Measurements from ENCODE around the gene CNOT11.
A peak's percentile ranks its signal among the peaks of the same experiment; 100 is the strongest.
"Not testable (repeated sequence)": the region's sequence is repeated elsewhere in the genome, so short reads cannot be mapped to it uniquely, and the experiment has no call there.

CNOT11 gene
- long read RNA-seq, donor 1, transcript CNOT11-201 (7 exons, 2,599 nt) = major isoform, 18 of 51 reads
- long read RNA-seq, donor 1, partial matches to known transcripts = 30 of 51 reads
- long read RNA-seq, donor 1, other reads (novel, unspliced or antisense) = 0 of 51 reads
- long read RNA-seq, donor 2, partial matches to known transcripts = 11 of 14 reads
- long read RNA-seq, donor 2, other reads (novel, unspliced or antisense) = 0 of 14 reads
- long read RNA-seq, donor 3, transcript CNOT11-201 (7 exons, 2,599 nt) = major isoform, 7 of 17 reads
- long read RNA-seq, donor 3, partial matches to known transcripts = 0 of 17 reads
- long read RNA-seq, donor 3, other reads (novel, unspliced or antisense) = 10 of 17 reads
- long read RNA-seq, donor 4, transcript CNOT11-201 (7 exons, 2,599 nt) = major isoform, 6 of 40 reads
- long read RNA-seq, donor 4, partial matches to known transcripts = 34 of 40 reads
- long read RNA-seq, donor 4, other reads (novel, unspliced or antisense) = 0 of 40 reads
- long read RNA-seq, donor 5, transcript CNOT11-201 (7 exons, 2,599 nt) = major isoform, 19 of 43 reads
- long read RNA-seq, donor 5, partial matches to known transcripts = 0 of 43 reads
- long read RNA-seq, donor 5, other reads (novel, unspliced or antisense) = 23 of 43 reads
- long read RNA-seq, donor 6, transcript CNOT11-201 (7 exons, 2,599 nt) = major isoform, 13 of 27 reads
- long read RNA-seq, donor 6, partial matches to known transcripts = 14 of 27 reads
- long read RNA-seq, donor 6, other reads (novel, unspliced or antisense) = 0 of 27 reads
- long read RNA-seq, donor 7, transcript CNOT11-201 (7 exons, 2,599 nt) = major isoform, 13 of 32 reads
- long read RNA-seq, donor 7, partial matches to known transcripts = 18 of 32 reads
- long read RNA-seq, donor 7, other reads (novel, unspliced or antisense) = 0 of 32 reads
- long read RNA-seq, donor 8, transcript CNOT11-201 (7 exons, 2,599 nt) = major isoform, 21 of 21 reads
- long read RNA-seq, donor 8, partial matches to known transcripts = 0 of 21 reads
- long read RNA-seq, donor 8, other reads (novel, unspliced or antisense) = 0 of 21 reads

DNA sequence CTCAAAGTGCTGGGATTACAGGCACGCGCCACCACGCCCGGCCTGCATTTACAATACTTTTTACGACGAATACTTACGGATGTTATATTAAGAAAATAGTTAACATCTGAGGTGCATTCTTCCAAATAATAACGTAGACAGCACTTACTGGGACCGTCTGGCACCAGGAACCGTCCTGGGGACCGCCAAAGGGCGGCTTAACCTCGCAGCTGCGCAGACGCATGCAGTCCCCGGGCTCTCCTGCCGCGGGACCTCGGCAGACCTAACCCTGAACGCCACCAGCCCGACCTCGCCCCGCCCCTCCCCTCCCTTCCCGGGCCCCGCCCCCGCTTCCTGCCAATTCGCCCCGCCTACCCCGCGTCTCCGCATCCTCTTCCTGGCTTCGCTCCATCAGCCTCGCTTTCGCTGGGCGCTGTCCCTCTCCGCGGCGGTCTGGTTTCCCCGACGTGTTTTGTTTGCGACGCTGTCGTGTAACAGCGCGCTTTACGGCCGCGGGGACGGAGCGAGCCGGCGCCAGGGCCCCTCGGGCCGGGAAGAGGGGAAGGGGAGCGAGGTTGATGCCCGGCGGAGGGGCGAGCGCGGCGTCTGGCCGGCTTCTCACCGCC lies at the start of gene CNOT11:
CNOT11 (plus strand) TSS at position 479 of the 605 bp plus-strand sequence; CDS start at position 558, 79 bp downstream.
- peak; percentile 92 for DNase-seq

DNA sequence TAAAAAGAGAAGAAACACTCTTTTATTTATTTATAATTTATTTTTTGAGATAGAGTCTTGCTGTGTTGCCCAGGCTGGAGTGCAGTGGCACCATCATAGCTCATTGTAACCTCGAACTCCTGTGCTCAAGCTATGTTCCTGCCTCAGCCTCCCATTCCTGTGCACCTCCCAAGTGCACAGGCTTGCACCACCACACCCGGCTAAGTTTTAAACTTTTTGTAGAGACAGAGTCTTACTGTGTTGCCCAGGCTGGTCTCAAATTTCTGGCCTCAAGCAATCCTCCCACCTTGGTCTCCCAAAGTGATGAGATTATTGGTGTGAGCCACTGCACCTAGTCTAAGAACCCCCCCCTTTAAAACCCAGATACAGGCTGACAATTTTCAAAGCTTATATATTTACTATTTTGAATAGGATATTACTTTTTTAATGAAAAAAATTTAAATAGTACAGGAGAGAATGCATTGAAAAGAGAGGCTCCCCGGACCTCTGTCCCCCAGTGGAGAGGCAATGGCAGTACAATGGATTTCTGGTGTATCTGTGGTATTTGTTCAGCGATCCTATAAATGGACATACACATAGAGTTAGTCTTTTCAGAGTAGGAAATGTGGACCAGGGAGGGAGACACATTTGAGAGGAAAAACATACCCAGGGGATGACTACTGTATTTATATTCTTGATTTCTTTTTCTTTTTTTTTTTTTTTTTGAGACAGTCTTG lies 48.1 kb upstream of the CNOT11 start:
- no peak for DNase-seq

DNA sequence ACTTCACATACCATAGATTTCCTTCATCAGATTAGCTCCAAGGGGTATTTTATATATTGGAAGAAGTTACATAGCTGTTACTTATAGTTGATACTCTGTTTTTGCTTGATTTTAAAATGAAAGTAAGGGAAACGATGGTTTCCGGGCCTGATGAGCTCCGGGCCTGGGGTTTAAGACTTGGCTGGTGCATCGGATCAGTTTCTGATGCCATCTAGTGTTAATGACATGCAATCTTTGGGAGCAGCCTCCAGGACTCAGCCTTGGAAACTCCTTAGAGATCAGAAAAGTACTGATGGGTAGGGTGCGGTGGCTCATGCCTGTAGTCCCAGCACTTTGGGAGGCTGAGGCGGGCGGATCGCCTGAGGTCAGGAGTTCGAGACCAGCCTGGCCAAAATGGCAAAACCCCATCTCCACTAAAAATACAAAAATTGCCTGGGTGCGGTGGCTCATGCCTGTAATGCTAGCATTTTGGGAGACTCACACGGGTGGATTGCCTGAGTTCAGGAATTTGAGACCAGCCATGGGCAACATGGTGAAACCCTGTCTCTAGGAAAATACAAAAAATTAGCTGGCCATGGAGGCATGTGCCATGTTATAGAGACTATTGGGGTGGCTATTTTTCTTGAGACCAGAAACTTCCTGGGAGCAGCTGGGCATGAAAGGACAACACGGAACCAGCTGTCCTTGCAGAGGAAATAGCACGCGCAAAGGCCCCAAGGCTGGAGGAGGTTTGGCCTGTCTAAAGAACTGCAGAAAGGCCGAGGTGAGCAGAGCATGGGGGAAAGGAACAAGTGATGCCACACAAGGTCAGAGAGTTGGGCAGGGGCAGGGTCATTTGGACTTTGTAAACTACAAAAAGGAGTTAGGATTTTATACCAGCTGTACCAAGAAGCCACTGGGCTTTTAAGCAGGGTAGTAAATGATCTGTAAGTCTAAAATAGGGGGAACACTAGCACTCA lies 46.9 kb upstream of the CNOT11 start:
- DNase-seq = no peak

DNA sequence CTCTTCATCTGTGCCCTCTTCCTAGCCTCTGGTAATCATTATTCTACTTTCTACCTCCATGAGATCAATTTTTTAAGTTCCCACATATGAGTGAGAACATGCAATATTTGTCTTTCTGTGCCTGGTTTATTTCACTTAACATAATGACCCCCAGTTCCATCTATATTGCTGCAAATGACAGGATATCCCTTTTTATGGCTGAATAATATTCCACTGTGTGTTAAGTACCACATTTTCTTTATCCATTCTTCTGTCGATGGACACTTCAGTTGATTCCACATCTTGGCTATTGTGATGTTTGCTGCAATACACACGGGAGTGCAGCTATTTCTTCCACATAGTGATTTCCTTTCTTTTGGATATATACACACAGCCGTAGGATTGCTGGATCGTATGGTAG lies 43.9 kb upstream of the CNOT11 start:
- no peak for DNase-seq

DNA sequence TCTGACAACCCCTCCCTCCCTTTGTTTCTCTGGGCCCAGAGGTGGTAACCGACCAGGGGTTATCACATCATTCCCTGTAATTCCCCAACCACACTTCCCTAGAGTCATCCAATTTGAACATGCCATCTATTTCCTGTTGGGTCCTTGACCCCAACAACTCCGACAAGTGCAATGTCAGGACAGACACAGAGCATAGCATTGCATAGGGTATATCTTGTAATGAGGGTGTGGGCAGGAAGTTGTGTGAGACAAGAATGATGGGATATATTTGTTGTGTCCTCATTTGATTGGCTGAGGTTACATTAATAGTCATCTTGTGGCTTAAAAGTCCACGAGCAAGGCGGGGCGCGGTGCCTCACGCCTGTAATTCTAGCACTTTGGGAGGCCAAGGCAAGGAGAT lies 33.4 kb upstream of the CNOT11 start:
- DNase-seq = no peak

DNA sequence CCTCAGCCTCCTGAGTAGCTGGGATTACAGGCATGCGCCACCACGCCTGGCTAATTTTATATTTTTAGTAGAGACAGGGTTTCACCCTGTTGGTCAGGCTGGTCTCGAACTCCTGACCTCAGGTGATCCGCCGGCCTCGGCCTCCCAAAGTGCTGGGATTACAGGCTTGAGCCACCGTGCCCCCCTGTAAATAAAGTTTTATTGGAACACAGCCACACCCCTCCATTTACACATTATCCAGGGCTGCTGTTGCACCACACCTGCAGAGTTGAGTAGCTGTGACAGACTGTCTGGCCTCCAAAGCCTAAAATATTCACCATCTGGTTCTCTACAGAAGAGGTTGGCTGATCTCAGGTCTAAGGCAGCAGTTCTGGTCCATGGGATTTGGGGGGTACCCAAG lies 32.6 kb upstream of the CNOT11 start:
- DNase-seq = not testable (repeated sequence)

DNA sequence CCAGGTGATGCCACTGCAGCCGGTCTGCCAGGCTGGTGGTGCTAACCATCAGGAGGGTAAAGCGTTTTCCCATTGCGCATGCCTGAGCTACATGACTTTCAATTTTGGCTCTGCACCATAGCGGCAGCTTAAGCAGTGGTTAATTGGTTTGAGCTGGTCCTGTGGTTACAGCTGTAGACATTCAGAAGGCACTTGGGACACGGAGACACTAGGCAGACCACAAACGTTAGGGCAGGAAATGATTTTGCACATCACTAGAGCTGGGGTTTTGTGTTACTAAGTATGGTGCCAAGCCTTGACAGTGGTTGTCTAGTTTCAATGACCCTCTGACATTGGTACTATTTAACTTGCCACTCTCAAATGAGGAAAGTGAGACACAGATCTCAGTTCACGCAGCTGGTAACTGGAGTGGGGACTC lies 28.9 kb upstream of the CNOT11 start:
- DNase-seq = no peak

DNA sequence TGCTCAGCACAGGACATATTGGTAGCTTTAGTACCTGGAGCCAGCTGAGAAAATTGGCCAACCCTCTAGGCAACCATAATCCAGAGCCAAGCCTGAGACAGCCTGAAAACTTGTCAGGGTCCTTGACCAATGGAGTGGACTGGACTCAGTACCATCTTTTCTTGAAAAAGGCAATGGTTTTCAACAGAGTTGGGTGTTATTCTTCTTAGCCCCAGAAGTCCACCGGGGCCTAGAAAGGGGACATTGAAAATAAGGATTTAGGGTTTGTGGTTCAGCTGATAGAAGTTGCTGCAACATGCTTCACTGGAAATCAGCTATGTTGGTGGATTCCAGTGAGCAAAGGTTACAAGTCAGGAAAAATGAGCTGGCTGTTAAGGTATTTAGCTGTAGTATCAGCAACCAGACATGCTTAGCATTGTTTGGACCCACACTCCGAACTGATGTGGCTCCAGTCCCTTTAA lies 22.1 kb upstream of the CNOT11 start:
- no peak for DNase-seq

DNA sequence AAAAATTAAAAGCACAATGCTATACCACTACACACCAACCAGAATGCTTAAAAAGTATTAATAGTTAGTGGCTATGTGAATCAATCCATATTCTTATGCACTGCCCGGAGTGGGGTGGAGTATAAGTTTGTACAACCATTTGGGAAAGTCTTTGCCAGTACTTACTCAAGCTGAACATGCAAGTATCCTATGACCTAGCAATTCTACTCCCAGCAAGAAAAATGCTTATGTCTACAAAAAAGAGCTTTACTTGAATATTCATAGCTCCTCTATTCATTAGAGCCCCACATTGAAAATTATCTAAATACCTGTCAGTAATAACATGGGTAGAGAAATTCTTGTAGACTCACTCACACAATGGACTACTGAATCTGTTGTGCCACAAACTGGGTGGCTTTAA lies 21.4 kb upstream of the CNOT11 start:
- DNase-seq = no peak

DNA sequence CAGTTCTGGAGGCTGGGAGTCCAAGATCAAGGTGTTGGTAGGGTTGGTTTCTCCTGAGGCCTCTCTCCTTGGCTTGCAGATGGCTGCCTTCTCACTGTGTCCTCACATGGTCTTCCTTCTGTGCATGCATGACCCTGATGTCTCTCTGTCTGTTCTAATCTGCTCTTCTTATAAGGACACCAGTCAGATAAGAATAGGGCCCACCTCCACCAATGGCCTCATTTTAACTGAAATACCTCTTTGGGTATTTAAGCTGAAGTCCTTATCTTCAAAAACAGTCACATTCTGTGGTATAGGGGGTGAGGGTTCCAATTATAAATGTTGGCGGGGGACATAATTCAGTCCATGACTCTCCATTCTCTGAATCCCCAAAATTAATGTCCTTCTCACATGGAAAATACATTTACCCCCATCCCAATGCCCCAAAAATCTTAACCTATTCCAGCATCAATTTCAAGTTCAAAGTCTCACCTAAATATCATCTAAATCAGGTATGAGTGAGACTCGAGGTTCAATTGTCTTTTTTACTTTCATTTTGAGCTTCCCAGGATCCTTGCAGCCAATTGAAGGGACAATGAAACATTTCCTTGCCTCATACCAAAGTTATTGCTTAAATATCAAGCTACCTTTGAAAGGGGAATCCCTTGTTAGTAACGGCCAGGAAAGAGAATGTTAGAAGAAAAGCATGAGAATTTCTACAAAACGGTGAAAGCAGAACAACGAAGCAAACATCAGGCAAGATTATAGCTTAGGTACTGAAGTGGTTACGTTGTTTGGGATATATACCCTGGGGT lies 20.6 kb upstream of the CNOT11 start:
- no peak for DNase-seq

DNA sequence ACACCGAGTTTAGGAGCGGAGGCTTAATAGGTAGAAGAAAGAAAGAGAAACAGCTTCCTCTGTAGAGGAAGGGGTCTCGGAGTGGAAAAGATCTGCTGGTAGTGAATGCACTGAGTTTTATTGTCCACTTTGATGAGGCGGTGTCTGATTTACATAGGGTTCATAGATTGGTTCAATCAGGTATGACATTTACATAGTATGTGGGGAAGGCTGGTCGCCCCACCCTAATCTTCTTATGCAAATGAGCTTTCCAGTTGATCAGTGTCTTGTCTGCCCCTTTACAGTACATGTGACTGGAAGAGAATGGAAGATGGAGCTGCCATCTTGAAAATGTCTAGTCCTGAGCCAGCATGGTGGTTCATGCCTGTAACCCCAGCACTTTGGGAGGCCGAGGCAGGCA lies 19.9 kb upstream of the CNOT11 start:
- no peak for DNase-seq

DNA sequence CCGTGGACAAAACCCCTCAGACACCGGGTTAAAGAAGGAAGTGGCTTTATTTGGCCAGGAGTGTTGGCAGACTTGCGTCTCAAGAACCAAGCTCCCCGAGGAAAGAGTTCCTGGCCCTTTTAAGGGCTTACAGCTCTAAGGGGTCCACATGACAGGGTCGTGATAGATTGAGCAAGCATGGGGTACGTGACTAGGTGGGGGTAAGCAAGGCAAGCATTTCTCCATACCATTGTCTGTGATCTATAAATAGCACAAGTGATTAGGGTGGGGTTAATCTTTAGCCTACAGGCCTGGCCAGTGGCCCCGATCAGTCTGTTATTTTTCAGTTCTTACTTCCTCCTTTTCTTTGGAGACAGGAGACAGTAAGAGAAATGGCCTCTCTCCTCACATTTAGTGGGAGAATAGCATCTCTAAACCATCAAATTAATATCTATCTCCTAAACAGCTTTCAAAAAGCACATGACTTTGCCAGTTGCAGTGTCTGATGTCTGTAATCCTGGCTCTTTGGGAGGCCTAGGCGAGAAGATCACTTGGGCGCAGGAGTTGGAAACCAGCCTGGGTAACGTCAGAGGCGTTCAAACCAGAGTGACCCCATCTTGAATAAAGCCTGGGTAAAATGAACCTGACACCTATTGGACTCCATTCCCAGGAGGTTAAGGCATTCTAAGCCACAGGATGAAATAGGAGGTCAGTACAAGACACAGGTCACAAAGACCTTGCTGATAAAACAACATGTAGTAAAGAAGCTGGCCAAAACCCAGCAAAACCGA lies 18.3 kb upstream of the CNOT11 start:
- no peak for DNase-seq

DNA sequence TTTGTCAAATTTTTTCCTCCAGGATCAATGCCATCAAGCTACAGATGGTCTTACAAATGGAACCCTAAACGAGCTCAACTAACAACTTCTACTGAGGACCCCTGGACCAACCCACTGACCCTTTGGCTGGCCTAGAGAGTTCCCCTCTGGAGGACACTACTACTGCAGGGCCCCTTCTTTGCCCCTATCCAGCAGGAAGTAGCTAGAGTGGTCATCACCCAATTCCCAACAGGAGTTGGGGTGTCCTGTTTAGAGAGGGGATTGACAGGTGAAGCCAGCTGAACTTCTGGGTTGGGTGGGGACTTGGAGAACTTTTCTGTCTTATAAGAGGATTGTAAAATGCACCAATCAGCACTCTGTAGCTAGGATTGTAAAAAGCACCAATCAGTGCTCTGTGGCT lies 16.7 kb upstream of the CNOT11 start:
- DNase-seq = not testable (repeated sequence)

DNA sequence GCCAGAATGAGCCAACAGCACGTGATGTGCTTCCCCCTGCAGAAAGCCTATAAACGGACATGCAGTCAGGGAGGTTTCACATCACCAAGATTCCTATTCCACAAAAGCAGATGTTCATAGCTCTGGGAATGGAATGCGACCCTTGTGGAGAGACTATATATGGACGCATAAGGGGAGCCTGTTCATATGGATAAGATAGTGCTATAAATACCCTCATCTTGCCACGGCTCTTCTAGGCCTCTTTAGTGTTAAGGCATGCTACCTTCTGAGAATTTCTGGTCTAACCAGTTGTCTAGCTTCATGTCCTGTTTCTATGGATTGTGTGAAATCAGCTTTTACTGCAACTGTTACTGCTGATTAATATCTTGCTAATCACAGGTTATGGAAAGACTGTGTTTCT lies 14.7 kb upstream of the CNOT11 start:
- not testable (repeated sequence) for DNase-seq

DNA sequence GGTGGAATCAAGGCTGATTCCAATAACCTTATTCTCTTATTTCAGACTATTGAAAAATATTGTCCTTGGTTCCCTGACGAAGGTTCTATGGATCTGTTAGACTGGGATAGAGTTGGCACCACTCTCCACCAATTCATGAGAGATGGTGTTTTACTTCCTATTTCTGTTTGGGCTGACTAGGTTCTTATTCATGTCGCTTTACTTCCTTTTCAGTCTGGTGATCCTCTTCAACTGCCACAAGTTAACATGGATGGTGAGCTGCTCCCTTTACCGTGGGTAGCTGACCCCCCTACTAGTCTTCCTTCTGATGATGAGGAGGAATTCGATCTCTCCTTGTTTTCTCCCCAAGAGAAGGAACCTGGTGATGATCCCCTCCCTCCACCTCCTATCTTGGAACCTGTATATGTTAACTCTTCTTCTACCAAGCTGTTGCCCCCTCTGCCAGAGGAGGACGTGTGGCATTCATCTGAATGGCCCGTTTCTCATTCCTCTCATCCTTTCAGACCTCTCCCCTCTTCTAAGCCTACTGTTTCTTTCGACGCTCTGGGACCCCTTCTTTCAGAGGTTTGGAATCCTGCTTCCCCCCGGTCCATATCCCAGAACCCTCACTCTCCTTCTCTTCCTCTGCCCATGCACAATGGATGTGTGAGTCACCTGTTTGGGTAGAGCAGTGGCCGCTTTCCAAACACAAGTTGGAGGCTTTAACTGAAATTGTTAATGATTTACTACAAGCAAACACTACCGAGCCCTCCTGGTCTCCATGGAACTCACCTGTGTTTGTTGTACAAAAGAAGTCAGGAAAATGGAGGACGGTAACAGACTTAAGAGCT lies 13.5 kb upstream of the CNOT11 start:
- DNase-seq = peak; percentile 55

DNA sequence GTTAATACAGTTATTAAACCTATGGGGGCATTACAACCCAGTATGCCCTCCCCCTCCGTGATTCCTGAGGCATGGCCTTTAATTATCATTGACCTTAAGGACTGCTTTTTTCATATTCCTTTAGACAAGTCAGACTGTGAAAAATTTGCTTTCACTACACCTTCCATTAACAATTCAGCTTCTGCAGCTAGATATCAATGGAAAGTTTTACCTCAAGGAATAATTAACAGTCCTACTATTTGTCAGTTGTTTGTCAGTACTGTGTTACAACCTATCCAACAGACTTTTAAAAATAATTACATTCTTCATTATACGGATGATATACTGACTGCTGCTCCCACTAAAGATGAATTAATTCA lies 12.9 kb upstream of the CNOT11 start:
- DNase-seq = not testable (repeated sequence)

DNA sequence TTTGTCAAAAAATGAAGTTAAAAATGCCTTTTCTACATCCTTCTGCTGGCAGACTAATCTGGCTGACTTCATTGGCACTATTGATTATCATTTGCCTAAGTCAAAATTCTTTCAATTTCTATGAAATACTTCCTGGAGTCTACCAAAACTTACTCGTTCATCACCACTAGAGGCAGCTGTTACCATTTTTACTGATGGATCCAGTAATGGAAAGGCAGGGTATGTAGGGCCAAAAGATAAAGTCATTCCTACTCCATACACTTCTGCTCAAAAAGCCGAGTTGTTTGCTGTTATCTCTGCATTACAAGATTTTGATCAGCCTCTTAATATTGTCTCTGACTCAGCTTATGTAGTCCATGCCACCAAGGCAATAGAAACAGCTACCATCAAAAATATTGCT lies 12.0 kb upstream of the CNOT11 start:
- DNase-seq = not testable (repeated sequence)

DNA sequence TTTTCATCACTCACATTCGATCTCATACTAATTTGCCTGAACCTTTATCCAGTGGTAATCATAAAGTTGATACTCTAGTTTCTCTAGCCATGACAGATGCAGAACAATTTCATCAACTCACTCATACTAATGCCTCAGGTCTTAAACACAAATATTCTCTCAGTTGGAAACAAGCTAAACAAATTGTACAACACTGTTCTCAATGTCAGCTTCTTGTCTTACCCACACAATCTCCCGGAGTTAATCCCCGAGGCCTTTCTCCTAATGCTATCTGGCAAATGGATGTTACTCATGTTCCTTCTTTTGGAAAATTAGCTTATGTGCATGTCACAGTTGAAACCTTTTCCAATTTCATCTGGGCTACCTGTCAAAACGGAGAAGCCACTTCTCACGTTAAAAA lies 11.5 kb upstream of the CNOT11 start:
- no peak for DNase-seq
